ENCODE results near the gene PKP2.

DNA sequence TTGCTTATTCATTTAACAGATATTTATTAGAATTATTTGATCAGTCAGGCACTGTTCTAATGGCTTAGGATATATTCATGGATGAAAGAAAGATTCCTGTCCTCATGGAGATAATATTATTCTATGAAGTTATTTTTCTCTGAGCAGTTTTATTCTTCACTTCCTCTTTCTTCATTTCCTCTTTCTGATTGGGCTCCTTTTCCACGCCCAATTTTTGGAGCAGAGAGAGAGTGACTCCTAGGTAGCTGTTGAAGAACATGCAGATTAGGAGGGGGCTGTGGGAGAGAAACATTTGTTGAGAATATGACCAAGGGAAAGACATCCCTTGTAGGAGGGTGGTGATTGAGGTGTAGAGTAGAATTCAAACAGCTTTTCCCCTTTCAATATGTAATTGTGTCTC, 134.9 kb downstream of the PKP2 start:
- TF ChIP-seq EZH2 (conservative IDR thresholded peaks at IDR 0.05; ENCODE audit: low read depth, low read length) (no peak), RAD21 (CRISPR knock-in tag; IDR thresholded peaks at IDR 0.05) (no peak), MAFF (IDR thresholded peaks at IDR 0.05; ENCODE audit: low read depth, low read length) (no peak)
